Peyer's patch (tissue), 4 donors: ENCODE results near the gene EPHA5.

Source experiments
- POLR2A ChIP-seq, 2 donors: fragments of 450-650 bp; IDR thresholded peaks; one replicate each; pipeline ENCODE4 v1.5.1; 2017; ENCODE audit warnings: antibody characterized with exemption in 2 of 2, mild to moderate bottlenecking in 2 of 2, moderate library complexity in 2 of 2
- TF ChIP-seq, protein P1 (sequence below), 6 experiments: fragments of 450-650 bp in 4 of 6; fragments of 200-600 bp in 2 of 6; sonication (generic) in 1 of 6; IDR thresholded peaks; one replicate each; pipeline ENCODE4 v1.5.1; 2017 to 2019; ENCODE audit warnings: antibody characterized with exemption in 6 of 6, mild to moderate bottlenecking in 3 of 6, moderate library complexity in 1 of 6

DNA sequence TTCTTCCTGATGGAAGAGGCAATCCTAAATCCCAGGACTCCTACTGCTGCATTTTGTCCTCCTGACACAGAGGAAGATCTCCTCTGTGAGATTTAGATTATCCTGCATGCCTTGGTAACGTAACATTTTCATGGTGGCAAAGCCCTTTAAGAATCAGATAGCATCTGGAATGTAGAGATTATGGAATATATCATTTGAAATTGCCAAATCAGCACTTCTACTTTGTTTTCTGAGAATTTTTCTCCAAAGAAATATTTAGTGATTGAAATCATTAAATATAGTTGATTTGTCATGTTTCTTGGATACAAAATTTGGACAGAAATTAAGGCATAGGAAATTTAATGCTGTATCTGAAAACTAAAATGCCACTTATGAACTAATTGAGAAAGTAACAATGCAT is 326.9 kb downstream of the EPHA5 start:
- TF ChIP-seq, protein P1, sequence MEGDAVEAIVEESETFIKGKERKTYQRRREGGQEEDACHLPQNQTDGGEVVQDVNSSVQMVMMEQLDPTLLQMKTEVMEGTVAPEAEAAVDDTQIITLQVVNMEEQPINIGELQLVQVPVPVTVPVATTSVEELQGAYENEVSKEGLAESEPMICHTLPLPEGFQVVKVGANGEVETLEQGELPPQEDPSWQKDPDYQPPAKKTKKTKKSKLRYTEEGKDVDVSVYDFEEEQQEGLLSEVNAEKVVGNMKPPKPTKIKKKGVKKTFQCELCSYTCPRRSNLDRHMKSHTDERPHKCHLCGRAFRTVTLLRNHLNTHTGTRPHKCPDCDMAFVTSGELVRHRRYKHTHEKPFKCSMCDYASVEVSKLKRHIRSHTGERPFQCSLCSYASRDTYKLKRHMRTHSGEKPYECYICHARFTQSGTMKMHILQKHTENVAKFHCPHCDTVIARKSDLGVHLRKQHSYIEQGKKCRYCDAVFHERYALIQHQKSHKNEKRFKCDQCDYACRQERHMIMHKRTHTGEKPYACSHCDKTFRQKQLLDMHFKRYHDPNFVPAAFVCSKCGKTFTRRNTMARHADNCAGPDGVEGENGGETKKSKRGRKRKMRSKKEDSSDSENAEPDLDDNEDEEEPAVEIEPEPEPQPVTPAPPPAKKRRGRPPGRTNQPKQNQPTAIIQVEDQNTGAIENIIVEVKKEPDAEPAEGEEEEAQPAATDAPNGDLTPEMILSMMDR (IDR thresholded peaks at IDR 0.05), result no peak
- TF ChIP-seq POLR2A (IDR thresholded peaks at IDR 0.05), result no peak
